ENCODE data around the gene POU4F3.

Gene POU4F3

DNA sequence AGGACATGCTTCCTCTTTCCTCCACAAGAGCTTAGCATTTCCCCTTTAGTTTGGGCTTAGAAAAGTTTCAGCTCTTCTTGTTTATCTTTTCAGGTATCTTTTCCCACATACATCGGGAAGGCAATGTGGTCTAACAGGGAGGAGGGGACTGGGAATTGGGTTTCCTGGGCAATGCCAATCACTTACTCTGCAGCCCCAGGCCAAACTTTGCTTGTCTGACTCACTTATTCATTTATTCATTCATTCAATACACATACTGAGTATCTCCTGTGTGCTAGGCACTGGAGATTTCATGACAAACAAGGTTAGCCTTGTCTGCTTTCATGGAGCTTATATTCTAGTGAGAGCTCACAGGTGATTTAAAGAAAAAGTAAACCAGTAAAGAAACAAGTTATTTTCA lies 10.7 kb upstream of the POU4F3 start:
- no peak for TF ChIP-seq ZNF274 (IDR thresholded peaks at IDR 0.05; ENCODE audit: low read depth, low read length)
- no peak overlapping the region for H3K4me3 ChIP-seq (ENCODE audit: low read length)

DNA sequence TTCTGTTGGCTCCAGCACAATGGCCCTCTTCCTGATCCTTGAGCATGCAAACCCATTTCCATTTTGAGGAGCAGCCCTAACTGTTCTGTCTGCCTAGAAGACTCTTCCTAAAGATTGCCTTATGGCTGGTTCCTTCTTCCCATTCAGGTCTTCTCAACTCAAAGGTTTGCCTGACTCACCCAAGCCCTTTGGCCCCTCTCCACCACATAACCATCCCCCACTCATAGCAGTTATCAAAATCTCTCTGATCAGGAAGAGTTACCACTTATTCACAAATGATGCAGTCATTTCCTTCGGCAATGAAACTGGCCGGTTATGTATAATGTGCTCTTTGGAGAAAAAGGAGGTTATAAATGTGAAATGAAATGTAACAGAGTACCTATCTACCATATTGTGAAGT lies 8.9 kb upstream of the POU4F3 start:
- H3K4me3 ChIP-seq (ENCODE audit: low read length), result no peak overlapping the region
- TF ChIP-seq ZNF274 (IDR thresholded peaks at IDR 0.05; ENCODE audit: low read depth, low read length), result no peak

DNA sequence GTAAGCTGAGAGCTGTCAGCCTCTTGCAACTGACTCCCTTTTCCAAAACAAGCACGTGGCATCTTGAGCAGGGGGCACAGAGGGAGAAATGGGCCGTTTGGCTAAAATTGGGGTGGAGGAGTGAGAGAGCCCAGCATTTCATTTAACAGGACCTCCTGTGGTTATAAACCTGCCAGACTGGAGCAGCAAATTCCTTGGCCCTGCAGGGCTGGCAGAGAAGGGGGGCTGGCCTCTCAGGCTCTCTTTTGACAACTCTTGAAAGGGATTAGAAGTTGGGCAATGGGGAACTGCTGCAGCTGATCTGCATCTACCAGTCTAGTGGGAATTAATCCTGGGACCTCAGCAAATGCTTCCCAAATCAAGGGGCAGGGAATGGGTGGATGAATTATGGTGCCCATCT lies 7.2 kb upstream of the POU4F3 start:
- TF ChIP-seq ZNF274 (IDR thresholded peaks at IDR 0.05; ENCODE audit: low read depth, low read length), result no peak
- no peak overlapping the region for H3K4me3 ChIP-seq (ENCODE audit: low read length)

DNA sequence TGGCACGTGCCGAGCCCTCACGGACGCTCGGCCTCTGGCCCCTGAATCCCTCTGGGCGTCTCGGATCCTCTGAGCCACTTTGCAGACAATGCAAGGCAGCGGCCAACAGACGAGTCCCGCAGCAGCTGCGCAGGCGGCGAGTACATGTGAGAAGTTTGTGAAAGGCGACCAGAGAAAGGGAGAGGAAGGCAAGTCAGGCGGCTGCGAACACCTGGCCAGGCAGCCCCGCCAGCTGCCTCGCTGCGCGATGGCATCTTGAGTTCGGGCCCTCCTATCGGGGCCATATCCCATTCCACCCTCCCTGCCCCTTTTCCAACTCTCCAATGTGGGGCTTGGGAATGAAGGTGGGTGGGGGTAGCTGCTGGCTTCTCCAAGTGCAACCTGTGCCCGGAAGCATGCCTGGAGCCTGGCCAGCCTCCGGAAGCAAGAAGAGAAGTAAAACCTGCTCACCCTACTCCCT lies 4.5 kb upstream of the POU4F3 start:
- H3K4me3 ChIP-seq (ENCODE audit: low read length), result no peak overlapping the region
- TF ChIP-seq ZNF274 (IDR thresholded peaks at IDR 0.05; ENCODE audit: low read depth, low read length), result no peak

DNA sequence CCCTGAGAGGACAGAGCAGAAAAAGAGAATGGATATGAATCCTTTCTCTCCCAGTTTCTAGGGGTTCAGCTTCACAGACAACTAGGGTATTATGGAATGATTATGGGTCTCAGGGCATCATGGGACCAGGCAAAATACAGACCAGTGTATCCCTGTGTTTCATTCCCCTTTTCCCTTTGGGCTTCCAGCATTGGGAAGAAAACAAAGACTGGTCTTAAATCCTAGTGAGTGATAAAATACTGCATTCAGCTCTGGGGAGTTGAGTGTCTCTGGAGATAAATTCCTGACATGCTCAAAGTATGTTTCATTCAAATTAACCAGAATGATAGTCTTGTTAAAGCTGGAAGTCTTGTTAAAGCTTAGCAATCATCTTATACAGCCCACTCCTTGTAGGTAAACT lies 2.4 kb upstream of the POU4F3 start:
- H3K4me3 ChIP-seq (ENCODE audit: low read length), result no peak overlapping the region
- TF ChIP-seq ZNF274 (IDR thresholded peaks at IDR 0.05; ENCODE audit: low read depth, low read length), result no peak

DNA sequence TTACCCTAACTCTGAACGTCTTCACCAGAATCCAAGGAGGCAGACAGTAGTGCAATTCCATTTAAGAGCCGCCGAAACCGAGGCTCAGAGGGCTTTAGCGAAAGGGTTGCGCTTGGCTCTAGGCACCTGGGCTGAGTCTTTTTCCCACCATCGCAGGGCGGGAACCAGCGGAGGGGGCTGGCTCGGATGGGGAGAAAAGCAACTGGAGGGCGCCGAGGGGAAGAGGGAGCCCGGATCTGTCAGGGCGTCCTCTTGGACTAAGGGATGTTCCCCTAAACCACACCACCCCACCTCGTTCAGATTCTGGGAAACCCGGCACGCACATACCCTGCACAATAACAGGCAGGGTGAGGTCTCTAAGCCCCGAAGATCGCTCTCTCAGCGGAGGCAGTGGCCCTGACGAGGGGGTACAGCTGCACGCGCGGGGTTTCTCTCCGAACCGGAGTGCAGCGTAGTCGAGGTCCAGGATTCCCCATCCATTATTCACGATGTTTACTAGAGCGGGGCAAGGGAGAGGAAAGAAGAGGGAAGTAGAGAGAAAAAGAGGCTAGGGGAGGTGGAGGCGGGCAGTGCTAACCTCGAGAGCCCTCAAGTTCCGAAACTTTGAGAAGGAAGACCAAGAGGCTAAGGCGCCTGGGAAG lies 1.3 kb upstream of the POU4F3 start:
- no peak overlapping the region for H3K4me3 ChIP-seq (ENCODE audit: low read length)
- TF ChIP-seq ZNF274 (IDR thresholded peaks at IDR 0.05; ENCODE audit: low read depth, low read length), result no peak

DNA sequence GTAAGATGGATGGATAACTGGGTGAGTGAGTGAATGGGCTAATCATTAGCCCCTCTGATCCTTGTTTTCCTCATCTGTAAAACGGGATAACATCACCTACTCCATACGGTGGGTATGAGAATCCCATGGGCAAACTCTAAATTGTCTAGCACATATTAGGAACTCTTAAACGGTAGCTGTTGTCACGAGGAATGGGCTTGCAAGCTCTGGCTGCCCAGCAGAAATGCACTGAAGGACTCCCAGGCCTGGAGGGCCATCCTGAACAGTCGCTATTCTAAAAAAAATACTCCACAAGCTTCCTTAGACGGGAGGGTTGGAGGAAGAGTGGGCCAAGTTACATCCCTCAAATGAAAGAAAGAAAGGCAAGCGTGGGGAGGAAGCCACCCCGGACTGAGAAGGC lies 711 bp upstream of the POU4F3 start:
- no peak for TF ChIP-seq ZNF274 (IDR thresholded peaks at IDR 0.05; ENCODE audit: low read depth, low read length)
- no peak overlapping the region for H3K4me3 ChIP-seq (ENCODE audit: low read length)

DNA sequence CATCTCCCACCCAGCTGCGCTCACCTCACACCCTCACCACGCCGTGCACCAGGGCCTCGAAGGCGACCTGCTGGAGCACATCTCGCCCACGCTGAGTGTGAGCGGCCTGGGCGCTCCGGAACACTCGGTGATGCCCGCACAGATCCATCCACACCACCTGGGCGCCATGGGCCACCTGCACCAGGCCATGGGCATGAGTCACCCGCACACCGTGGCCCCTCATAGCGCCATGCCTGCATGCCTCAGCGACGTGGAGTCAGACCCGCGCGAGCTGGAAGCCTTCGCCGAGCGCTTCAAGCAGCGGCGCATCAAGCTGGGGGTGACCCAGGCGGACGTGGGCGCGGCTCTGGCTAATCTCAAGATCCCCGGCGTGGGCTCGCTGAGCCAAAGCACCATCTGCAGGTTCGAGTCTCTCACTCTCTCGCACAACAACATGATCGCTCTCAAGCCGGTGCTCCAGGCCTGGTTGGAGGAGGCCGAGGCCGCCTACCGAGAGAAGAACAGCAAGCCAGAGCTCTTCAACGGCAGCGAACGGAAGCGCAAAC lies 1.1 kb downstream of the POU4F3 start:
- no peak for TF ChIP-seq ZNF274 (IDR thresholded peaks at IDR 0.05; ENCODE audit: low read depth, low read length)
- H3K4me3 ChIP-seq (ENCODE audit: low read length), result no peak overlapping the region

DNA sequence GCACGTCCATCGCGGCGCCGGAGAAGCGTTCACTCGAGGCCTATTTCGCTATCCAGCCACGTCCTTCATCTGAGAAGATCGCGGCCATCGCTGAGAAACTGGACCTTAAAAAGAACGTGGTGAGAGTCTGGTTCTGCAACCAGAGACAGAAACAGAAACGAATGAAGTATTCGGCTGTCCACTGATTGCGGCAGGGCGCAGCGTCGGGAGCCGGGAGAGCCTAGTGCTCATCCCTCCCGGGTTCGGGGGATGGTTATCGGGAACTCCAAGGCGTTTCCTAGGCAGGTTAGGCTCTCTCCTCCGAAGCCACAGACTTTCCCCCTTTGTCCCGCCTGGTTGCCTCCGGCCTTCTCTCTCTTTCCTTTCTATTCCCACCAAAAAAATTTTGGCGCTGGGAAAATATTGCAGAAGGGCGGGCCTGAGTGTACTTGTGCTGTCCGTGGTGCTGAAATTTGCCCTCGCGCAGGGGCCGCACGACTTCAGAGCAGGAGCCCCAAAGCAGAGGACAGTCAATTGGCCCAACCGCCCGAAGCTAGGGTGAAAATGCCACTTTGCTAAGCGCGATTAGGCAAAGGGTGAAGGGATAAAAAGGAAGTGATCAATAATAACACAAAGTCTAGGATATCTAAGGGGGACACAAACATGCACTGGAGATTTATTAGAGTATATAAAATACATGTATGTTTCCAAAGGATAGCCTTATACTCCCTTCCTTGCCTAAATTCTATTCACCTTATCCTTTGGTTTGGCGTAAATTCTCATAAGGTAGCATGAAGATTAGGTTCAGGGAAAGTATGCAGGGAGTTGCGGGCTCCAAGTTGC lies 1.8 kb downstream of the POU4F3 start:
- TF ChIP-seq ZNF274 (IDR thresholded peaks at IDR 0.05; ENCODE audit: low read depth, low read length), result no peak
- H3K4me3 ChIP-seq (ENCODE audit: low read length), result no peak overlapping the region

DNA sequence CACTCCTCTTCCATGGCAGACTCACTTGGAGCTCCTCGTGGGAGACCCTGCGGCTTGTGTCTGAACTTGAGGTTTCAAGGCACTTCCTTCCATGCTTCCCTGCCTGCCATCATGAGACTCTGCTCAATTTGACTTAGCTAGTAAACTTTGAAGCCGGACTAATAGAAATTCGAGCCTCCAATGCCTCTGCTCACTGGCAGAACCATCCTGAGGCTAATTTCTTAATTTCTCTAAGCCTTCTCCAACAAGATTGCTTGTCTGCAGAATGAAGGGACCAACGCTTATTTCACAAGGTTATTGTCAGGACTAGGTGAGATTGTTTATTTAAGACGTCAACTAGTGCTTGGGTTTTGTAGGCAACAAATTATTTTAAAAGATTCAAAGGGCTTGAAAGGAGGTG lies 3.2 kb downstream of the POU4F3 start:
- no peak for TF ChIP-seq ZNF274 (IDR thresholded peaks at IDR 0.05; ENCODE audit: low read depth, low read length)
- no peak overlapping the region for H3K4me3 ChIP-seq (ENCODE audit: low read length)

DNA sequence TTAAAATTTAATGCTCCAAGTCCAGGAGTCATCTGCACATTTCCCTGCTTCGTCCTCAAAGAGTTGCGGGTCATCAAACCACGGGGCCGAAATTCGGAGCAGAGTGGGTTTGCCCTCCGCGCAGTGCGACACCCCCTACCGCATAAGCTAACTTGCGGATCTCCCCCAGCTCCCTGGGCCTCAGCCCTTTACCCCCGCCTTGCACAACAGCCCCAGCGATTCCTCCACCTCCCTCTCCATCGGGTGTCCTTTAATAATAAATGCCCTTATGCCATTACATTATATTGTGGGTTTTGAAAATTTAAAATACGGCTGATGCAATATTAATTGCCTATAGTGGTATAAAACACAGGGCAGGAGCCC lies 3.9 kb downstream of the POU4F3 start:
- no peak overlapping the region for H3K4me3 ChIP-seq (ENCODE audit: low read length)
- no peak for TF ChIP-seq ZNF274 (IDR thresholded peaks at IDR 0.05; ENCODE audit: low read depth, low read length)

DNA sequence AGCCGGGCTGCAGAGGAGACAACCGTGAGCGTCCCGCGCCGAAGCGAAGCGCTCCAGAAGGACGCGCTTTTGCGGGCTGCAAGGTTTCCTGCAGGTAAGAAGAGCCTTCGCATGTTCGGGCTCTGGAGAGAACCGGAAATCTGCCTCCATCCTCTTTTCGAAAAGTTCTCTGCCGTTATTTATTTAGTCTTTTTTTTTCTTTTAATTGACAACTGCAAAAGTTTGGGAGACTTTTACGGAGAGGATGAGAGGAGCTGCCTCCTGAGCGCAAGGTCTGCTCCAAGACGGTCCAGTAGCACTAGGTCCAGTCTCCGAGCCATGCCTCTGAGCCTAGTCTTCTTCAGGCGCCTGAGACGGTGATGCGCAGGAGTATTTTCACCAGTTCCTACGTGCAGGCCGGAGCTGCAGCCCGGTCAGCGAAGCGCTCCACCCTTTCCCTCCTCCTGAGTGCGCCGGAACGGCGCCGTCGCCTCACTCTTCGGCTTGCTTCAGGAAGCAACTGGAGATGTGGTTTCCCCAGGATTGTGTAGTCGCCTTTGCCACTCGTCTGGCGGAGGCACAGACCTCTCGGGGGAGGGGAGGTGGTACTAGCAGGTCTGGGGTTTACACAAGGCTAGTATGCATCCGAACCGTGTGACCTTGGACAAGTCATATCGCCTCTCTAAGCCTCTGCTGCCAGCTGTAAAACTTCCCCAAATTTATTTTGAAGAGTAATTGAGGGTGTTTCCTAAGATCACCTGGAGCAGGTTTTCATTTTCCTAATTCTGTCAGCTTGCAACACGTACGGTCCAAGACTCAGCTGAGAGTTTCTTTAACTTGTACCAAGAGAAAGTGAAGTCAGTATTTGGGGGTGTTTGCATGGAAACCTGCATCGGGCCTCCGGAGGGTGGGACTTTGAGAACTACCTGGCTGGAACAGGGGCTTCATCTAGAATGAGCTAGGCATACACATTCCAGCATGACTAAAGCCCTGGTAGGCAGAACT lies 4.5 kb downstream of the POU4F3 start:
- no peak overlapping the region for H3K4me3 ChIP-seq (ENCODE audit: low read length)

DNA sequence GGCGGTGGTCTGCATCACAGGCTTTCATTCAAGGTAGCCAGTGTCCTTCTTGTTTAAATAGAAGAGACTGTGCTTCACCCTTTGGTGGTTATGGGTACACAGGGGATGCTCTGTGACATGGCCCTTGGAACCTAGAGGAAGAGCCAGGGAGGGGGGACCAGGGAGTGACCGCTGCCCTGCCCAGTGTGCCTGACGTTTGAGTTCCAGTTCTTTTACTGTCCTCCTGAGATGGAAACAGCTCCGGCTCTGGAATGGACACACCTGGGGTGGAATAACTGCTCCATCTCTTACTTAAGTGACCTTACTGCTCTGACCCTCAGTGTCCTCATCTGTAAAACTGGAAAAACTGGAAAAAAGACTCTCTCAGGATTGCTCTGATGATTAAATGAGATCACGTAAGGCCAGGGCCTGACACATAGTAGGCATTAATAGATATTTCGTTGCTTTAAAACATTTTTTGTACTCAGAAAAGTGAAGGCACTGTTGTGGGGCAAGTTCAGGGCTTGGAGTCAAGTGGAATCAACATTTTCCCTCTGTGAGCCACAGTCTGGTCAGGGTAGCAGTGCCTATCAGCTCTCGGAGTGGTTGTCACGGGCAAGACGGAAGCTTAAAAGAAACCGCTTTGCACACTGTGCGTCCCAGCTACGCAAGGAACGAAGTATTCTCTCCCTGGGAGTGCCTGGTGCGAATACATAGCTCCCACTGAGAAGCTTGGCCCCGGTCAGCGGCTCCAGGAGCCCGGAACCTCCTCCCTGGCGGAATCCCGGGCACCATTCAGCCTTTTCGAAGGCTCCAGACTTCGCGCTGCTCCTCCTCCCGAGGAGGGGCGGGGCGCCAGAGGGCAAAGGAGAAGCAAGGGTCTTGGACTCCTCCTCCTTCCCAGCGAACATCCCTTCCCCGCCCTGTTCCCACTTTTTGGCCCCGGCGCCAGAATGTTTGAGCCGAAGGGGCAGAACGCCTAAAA lies 5.8 kb downstream of the POU4F3 start:
- TF ChIP-seq ZNF274 (IDR thresholded peaks at IDR 0.05; ENCODE audit: low read depth, low read length), result no peak
- no peak overlapping the region; the same call in 1 of the 2 replicates for H3K4me3 ChIP-seq (ENCODE audit: low read length)

More for the DNA sequence above, 4.5 kb downstream of the POU4F3 start:
- TF ChIP-seq ZNF274 (IDR thresholded peaks at IDR 0.05; ENCODE audit: low read depth, low read length), result no peak

Data from GM08714 (cell line).